Coronary artery (tissue), 2 donors: Measurements from ENCODE around the gene NADK.
A peak's percentile ranks its signal among the peaks of the same experiment; 100 is the strongest.

ENCODE experiments used
- DNase-seq: peaks from one replicate; pipeline ENCODE4 v3.0.0-alpha.2; 2017; ENCODE audit warnings: low spot score
- H3K27ac ChIP-seq, 2 donors: fragments of 200-600 bp; sonication (generic); one replicate each; pipeline ENCODE4 v1.5.1; 2016 to 2019
- H3K4me3 ChIP-seq: fragments of 200-600 bp; sonication (generic); 2 replicates; pipeline ENCODE4 v1.5.1; 2016; ENCODE audit warnings: mild to moderate bottlenecking, moderate library complexity
- CTCF ChIP-seq: fragments of 200-600 bp; sonication (generic); IDR thresholded peaks from one replicate; pipeline ENCODE4 v1.5.1; 2019; ENCODE audit warnings: antibody characterized with exemption

Gene NADK

GRCh38 chr1:1786836-1787605 is 8.8 kb upstream of the NADK start:
- Histone ChIP-seq H3K4me3 (no peak overlapping the region), H3K27ac (no peak overlapping the region)
- DNase-seq = no peak
- TF ChIP-seq CTCF = no peak

- DNase-seq = no peak
- no peak for TF ChIP-seq CTCF
- no peak overlapping the region for H3K27ac ChIP-seq
- no peak overlapping the region for H3K4me3 ChIP-seq
Observed at GRCh38 chr1:1785666-1786065, 7.4 kb upstream of the NADK start.

GRCh38 chr1:1784933-1785332 is 6.7 kb upstream of the NADK start:
- TF ChIP-seq CTCF = no peak

GRCh38 chr1:1783320-1783719 is 5.0 kb upstream of the NADK start:
- H3K4me3 ChIP-seq = no peak overlapping the region
- DNase-seq = no peak
- no peak for TF ChIP-seq CTCF
- H3K27ac ChIP-seq = peak overlapping the region; percentile 15 to 93

More at GRCh38 chr1:1784933-1785332, 6.7 kb upstream of the NADK start:
- Histone ChIP-seq H3K4me3 (no peak overlapping the region), H3K27ac (no peak overlapping the region)
- no peak for DNase-seq

GRCh38 chr1:1782399-1783221 is 4.3 kb upstream of the NADK start:
- no peak for TF ChIP-seq CTCF
- DNase-seq = peak; percentile 85
- H3K27ac ChIP-seq = peak overlapping the region; percentile 15 to 93
- H3K4me3 ChIP-seq = peak overlapping the region; percentile 57

GRCh38 chr1:1781526-1781903 is 3.2 kb upstream of the NADK start:
- peak overlapping the region in 1 of 2 donors; percentile 93 for H3K27ac ChIP-seq
- H3K4me3 ChIP-seq = no peak overlapping the region
- no peak for DNase-seq
- TF ChIP-seq CTCF = no peak
